Erythroblast (primary cell): ENCODE data around the gene ZSWIM5.
A peak's percentile ranks its signal among the peaks of the same experiment; 100 is the strongest.
"Not testable (repeated sequence)": the region's sequence is repeated elsewhere in the genome, so short reads cannot be mapped to it uniquely, and the experiment has no call there.

Source experiments
- DNase-seq, 2 experiments: peaks; one replicate each; lab custom pipeline; 2025; lab: John Stamatoyannopoulos, UW
- GATA1 ChIP-seq: IDR thresholded peaks from 2 replicates; pipeline ENCODE4 v1.6.1; 2011; ENCODE audit warnings: low read depth, mild to moderate bottlenecking, control low read depth, low read length, moderate library complexity
- POLR2A ChIP-seq: IDR thresholded peaks from 2 replicates; pipeline ENCODE4 v1.6.1; 2011; ENCODE audit warnings: mild to moderate bottlenecking, low read length

Gene ZSWIM5

GRCh38 chr1:44988531-44989156 is 217.8 kb downstream of the ZSWIM5 start:
- DNase-seq = no peak

GRCh38 chr1:44985747-44986359 is 220.6 kb downstream of the ZSWIM5 start:
- DNase-seq = peak; percentile 79 to 85

More at GRCh38 chr1:44988531-44989156, 217.8 kb downstream of the ZSWIM5 start:
- no peak for TF ChIP-seq POLR2A
- TF ChIP-seq GATA1 = no peak

GRCh38 chr1:44977372-44977771 is 229.0 kb downstream of the ZSWIM5 start:
- not testable (repeated sequence) for DNase-seq

More at GRCh38 chr1:44985747-44986359, 220.6 kb downstream of the ZSWIM5 start:
- no peak for TF ChIP-seq GATA1
- TF ChIP-seq POLR2A = no peak

- DNase-seq = no peak
- TF ChIP-seq POLR2A = no peak
- TF ChIP-seq GATA1 = no peak
Observed at GRCh38 chr1:44976252-44976651, 230.2 kb downstream of the ZSWIM5 start.

- TF ChIP-seq POLR2A (no peak), GATA1 (no peak)
- no peak for DNase-seq
Observed at GRCh38 chr1:44973645-44974044, 232.8 kb downstream of the ZSWIM5 start.

GRCh38 chr1:44970317-44970716 is 236.1 kb downstream of the ZSWIM5 start:
- DNase-seq = no peak
- no peak for TF ChIP-seq POLR2A
- no peak for TF ChIP-seq GATA1
